Smooth muscle cell of the brain vasculature (primary cell): ENCODE results near the gene DGKD.

Source experiments
- DNase-seq: peaks from one replicate; pipeline ENCODE4 v3.0.0-alpha.2; 2012; ENCODE audit warnings: low read depth, low spot score

Gene DGKD

GRCh38 chr2:233410196-233410760 lies 56.0 kb downstream of the DGKD start:
- DNase-seq: no peak

DNA sequence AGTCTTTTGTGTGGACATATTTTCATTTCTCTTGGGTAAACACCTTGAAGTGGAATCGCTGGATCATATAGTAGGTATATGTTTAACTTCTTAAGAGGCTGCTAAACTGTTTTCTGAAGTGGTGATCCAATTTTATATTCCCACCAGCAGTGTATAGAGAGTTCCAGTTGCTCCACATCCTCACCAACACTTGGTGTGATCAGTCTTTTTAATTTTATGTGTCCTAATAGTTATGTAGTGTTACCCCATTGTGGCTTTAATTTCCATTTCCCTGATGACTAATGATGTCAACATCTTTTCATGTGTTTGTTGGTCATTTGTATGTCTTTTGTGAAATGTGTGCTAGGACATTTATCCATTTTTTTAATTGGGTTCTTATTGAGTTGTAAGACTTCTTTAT lies 56.9 kb downstream of the DGKD start:
- no peak for DNase-seq

DNA sequence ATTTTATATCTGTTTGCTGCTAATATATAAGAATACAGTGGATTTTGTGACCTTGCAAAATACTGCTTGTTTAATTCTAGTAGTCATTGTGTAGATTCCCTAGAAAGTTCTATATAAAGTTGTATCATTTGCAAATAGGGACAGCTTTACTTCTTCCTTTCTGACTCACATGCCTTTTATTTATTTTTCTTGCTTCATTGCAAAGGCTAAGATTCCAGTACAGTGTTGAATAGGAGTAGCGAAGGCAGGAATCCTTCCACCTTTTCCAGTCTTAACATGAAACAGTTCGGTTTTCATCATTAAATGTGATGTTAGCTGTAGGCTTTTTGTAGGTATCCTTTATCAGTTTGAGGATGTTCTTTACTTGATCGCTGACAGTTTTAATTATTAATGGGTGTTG lies 58.1 kb downstream of the DGKD start:
- DNase-seq: no peak

DNA sequence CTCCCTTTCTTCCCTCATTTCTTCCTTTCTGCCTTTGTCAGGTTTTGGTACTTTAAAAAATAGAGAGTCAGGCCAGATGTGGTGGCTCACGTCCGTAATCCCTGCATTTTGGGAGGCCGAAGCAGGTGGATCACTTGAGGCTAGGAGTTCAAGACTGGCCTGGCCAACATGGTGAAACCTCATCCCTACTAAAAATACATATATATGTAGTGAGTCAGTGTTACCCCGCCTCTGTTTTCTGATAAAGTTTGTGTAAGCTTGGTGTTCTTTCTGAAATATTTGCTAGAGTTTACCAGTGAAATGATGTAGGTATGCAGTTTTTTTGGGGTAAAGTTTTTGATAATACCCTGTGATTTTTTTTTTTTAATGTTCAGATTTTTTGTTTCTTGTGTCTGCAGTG lies 58.8 kb downstream of the DGKD start:
- no peak for DNase-seq

GRCh38 chr2:233413559-233414272 lies 59.4 kb downstream of the DGKD start:
- no peak for DNase-seq

- DNase-seq: no peak
Observed at GRCh38 chr2:233414273-233414654, 60.0 kb downstream of the DGKD start.

DNA sequence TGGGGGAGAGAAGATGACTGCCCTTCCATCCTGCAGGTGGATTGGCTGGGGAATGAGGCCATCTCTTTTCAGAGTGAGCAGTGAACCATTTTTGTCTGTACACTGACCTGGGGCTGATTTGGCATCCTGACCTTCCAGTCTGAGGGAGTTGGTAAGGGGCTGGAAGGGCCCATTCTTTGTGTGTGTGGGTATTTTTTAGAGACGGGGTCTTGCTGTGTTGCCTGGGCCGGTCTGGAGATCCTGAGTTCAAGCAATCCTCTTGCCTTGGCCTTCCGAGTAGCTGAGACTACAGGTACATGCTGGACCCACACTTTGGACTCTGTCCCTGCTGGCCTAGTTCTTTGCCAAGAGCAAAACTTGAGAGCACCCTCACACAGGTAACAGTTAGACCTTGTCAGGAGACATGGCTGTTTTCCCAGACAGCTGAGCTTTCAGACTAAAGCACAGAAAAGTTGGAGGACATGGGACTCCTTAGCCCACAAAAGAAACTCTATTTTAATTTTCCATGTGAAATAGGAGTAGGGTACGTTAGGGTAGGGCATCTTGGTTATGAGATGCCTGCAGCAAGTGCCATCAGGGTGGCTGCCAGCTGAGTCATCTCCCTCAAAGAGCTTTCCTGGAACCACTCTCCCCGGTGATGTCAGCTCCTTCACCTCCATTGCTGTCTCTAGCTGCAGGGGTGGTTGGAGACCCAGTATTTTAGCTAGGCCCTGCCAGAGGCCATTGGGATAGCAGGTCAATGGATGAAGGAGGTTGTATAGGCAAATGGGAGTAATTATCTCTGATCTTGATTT lies 60.7 kb downstream of the DGKD start:
- DNase-seq: no peak

DNA sequence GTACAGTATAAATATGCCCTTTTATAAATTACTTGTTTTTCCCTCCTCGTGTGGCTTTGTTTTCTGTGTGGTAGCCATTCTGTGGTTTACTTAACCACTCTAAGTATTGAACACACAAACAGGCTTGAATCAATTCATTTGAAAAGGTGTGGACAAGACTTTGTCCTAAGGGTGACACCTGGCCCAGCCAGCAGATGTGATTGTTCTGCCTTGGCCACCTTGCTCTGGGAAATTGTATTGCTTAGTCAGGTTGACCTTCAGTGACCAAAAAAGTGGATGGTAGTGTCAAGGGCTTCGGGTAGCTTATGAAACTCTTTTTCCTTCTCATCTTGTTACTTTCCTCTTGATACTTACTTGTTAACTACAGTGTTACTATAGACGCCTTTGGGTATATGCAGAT lies 61.9 kb downstream of the DGKD start:
- DNase-seq: no peak

- DNase-seq: no peak
Observed at GRCh38 chr2:233416706-233417105, 62.4 kb downstream of the DGKD start.

DNA sequence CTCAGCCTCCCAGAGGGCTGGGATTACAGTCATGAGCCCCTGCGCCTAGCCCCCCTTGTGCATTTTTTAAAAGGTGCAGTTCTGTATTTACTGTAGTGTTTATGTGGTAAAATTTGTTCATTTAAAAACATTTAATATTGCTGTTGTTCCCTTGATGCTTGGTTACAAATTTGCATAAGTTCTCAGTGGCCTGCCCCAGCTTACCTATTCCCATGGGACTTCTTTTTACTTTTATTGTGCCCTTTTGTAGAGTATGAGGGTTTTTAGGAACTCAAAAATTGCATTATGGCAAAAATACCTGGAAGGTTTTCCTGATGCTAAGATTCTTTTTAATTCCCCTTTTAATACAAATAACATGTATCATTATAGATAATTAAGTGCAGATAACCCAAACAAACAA lies 63.0 kb downstream of the DGKD start:
- no peak for DNase-seq

GRCh38 chr2:233418052-233418760 lies 63.9 kb downstream of the DGKD start:
- DNase-seq: no peak

- no peak for DNase-seq
Observed at GRCh38 chr2:233418761-233419546, 64.7 kb downstream of the DGKD start.

GRCh38 chr2:233419602-233420391 lies 65.5 kb downstream of the DGKD start:
- DNase-seq: no peak

GRCh38 chr2:233421091-233421816 lies 67.0 kb downstream of the DGKD start:
- DNase-seq: no peak

DNA sequence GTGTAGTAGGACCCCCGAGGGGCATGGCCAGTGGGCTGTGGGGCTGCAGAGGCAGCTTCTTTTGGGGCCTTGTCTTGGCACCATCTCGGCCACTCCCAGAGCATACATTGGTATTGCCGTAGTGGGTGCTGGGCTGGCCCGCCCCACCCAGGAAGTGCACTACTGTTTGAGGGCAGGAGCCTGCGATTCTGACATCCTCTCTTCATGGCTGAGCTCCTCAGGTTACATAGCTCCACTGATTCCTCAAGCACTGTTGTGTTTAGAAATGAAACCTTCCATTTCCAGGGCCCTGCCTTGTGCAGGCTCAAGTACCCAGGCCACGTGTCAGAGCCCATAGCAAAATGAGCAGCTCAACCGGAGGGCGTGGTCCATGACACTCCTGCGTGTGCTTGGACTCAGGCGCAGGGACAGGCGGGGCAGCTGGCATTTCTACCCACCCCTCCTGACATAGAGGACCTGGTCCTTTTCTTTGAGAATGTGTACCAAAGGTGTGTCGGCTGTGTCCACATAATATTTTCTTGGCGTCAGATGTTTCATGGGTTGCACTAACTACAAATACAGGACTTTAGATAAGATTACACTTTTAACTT lies 67.9 kb downstream of the DGKD start:
- DNase-seq: no peak

DNA sequence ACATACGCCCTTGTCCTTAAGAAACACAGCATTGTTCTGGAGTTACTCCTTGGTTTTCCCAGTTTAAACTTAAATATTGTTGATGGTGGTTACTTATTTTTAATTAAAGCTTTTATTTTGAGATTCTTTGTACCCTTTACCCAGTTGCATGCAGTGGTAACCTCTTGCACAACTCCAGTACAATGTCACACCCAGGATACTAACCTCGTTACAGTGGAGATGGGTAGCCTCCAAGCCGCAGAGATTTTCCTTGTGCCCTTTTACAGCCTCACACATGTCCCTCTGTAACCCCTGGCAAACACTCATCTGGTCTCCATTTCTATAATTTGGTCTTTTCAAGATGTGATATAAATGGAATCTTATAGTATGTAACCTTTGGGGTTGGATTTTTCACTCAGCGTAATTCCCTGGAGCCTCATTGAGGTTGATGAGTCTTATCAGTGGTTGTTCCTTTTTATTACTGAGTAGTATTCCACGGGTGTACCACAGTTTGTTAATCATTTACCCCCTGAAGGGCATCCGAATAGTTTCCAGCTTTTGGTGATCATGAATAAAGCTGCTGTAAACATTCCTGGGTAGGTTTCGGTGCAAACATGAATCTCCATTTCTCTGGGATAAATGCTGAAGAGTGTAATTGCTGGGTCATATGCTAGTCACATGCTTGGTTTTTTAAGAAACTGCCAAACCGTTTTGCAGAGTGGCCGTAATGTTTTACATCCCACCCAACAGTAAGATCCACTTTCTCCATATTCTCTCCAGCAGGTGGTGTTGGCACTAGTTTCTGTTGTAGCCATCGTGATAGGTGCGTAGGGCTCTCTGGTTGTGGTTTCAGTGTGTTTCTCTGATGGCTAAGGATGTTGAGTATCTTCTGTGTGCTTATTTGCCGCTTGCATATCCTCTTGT lies 68.6 kb downstream of the DGKD start:
- no peak for DNase-seq

DNA sequence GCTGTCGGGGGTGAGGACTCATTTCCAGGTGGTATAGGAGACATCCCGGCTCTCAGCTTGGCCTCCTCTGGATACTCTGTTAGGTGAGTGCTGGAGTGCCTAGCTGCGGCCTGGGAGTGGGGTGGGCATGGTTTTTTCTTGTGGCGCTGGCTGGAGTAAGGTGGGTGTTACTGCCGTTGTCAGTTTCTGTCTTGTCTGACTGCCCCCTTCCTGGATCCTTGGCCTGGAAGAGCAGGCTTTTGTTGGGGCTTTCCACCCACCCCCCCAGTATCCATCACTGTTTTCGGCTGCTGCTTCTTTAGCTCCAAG lies 69.2 kb downstream of the DGKD start:
- DNase-seq: no peak

DNA sequence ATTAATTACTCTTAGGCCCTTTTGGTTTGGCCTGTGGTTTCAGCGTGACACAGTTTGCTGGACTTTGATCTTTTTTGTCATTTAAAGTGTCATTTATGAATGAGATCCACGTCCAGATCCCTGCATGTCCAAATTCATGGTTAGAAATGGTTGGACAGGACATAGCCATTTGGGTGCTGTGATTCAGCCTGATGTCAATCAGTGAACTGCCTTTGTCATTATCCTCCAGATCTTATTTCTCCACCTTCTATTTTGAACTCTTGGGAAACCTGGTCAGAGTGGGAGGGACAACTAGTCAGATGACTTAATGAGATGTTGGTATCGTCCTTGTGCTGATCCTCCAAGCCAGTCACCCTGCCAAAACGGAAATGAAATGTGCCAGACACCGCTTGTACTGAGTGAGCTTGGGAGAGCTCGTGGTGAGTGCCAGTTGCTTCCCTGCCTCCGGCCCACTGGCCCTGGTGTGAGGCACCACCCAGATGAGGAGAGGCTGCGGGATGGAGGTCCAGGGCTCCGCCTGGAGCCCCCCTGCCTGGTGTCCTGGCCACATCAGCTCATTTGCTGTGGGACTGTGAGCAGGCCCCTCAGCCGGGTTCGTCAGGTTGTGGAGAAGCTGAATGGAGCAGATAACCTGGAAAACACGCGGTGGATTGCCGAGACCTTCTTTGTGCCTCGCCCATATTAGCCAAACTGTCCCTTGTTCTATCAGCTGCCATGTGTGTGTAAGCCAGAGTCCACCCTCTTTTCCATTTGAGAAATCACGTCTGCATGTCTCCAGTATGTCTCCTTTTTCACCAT lies 70.1 kb downstream of the DGKD start:
- no peak for DNase-seq
